ENCODE data around the gene STMN1. TPM values are rescaled to one million over a fixed set of nuclear protein-coding genes. Genes with fewer than 3 reads are reported as not detected.

STMN1 gene
- total RNA-seq, 1 experiment from 2014 or later: 418 TPM

DNA sequence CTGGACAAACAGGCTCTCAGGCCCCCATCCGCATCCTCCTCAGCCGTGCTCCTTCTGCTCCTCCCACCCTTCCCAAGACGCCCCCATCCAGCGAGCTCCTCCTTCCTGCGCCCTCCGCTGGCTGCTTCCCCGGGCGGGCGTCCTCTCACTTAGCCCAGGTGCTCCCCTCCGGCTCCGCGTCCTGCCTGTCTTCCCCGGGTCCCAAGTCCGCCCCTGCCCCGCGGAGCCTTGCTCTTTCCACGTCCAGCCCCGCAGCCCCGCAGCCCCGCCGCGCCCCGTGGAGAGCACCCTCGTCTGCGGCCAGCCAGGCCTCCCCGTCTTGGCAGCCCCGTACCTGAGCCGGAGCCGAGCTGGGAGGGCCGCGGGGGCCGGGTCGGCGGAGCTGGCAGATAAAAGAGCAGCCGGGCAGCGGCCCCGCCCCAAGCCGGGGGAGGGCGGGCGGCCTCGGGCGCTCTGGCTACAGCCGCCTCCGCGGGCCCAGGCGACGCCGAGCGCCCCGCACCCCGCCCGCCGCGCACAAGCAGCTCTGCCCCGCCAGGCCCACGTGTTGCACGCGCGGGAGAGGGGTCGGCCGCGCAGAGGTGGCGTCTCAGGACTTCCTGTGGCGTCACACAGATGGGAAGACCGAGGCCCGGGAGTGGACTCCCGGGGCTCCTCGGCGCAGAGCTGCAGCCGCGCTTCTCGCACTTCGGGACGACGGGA, 30.9 kb downstream of the STMN1 start, which contains the start of gene PAQR7 (continued):
- TF ChIP-seq, protein P1, sequence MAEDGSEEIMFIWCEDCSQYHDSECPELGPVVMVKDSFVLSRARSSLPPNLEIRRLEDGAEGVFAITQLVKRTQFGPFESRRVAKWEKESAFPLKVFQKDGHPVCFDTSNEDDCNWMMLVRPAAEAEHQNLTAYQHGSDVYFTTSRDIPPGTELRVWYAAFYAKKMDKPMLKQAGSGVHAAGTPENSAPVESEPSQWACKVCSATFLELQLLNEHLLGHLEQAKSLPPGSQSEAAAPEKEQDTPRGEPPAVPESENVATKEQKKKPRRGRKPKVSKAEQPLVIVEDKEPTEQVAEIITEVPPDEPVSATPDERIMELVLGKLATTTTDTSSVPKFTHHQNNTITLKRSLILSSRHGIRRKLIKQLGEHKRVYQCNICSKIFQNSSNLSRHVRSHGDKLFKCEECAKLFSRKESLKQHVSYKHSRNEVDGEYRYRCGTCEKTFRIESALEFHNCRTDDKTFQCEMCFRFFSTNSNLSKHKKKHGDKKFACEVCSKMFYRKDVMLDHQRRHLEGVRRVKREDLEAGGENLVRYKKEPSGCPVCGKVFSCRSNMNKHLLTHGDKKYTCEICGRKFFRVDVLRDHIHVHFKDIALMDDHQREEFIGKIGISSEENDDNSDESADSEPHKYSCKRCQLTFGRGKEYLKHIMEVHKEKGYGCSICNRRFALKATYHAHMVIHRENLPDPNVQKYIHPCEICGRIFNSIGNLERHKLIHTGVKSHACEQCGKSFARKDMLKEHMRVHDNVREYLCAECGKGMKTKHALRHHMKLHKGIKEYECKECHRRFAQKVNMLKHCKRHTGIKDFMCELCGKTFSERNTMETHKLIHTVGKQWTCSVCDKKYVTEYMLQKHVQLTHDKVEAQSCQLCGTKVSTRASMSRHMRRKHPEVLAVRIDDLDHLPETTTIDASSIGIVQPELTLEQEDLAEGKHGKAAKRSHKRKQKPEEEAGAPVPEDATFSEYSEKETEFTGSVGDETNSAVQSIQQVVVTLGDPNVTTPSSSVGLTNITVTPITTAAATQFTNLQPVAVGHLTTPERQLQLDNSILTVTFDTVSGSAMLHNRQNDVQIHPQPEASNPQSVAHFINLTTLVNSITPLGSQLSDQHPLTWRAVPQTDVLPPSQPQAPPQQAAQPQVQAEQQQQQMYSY (CRISPR knock-in tag; IDR thresholded peaks at IDR 0.05): no peak
- TF ChIP-seq FOXK1 (CRISPR knock-in tag; IDR thresholded peaks at IDR 0.05) (0 out of 2 replicates have a peak, but pooled peaks have one; percentile 18), JUN (CRISPR knock-in tag; IDR thresholded peaks at IDR 0.05) (no peak; the same call in 1 of the 2 replicates), GABPB1 (CRISPR knock-in tag; IDR thresholded peaks at IDR 0.05) (peak; percentile 79), FOXJ3 (CRISPR knock-in tag; IDR thresholded peaks at IDR 0.05; ENCODE audit: borderline replicate concordance) (no peak), NR1H2 (CRISPR knock-in tag; IDR thresholded peaks at IDR 0.05) (no peak), ZNF232 (CRISPR knock-in tag; IDR thresholded peaks at IDR 0.05) (peak; percentile 42; the same call in 1 of the 2 replicates)
- TF ChIP-seq, protein P2, sequence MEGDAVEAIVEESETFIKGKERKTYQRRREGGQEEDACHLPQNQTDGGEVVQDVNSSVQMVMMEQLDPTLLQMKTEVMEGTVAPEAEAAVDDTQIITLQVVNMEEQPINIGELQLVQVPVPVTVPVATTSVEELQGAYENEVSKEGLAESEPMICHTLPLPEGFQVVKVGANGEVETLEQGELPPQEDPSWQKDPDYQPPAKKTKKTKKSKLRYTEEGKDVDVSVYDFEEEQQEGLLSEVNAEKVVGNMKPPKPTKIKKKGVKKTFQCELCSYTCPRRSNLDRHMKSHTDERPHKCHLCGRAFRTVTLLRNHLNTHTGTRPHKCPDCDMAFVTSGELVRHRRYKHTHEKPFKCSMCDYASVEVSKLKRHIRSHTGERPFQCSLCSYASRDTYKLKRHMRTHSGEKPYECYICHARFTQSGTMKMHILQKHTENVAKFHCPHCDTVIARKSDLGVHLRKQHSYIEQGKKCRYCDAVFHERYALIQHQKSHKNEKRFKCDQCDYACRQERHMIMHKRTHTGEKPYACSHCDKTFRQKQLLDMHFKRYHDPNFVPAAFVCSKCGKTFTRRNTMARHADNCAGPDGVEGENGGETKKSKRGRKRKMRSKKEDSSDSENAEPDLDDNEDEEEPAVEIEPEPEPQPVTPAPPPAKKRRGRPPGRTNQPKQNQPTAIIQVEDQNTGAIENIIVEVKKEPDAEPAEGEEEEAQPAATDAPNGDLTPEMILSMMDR (IDR thresholded peaks at IDR 0.05): no peak
- TF ChIP-seq, protein P3, sequence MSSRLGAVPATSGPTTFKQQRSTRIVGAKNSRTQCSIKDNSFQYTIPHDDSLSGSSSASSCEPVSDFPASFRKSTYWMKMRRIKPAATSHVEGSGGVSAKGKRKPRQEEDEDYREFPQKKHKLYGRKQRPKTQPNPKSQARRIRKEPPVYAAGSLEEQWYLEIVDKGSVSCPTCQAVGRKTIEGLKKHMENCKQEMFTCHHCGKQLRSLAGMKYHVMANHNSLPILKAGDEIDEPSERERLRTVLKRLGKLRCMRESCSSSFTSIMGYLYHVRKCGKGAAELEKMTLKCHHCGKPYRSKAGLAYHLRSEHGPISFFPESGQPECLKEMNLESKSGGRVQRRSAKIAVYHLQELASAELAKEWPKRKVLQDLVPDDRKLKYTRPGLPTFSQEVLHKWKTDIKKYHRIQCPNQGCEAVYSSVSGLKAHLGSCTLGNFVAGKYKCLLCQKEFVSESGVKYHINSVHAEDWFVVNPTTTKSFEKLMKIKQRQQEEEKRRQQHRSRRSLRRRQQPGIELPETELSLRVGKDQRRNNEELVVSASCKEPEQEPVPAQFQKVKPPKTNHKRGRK (CRISPR knock-in tag; IDR thresholded peaks at IDR 0.05; ENCODE audit: borderline replicate concordance): no peak
- TF ChIP-seq, protein P4, sequence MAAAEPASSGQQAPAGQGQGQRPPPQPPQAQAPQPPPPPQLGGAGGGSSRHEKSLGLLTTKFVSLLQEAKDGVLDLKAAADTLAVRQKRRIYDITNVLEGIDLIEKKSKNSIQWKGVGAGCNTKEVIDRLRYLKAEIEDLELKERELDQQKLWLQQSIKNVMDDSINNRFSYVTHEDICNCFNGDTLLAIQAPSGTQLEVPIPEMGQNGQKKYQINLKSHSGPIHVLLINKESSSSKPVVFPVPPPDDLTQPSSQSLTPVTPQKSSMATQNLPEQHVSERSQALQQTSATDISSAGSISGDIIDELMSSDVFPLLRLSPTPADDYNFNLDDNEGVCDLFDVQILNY (CRISPR knock-in tag; IDR thresholded peaks at IDR 0.05): no peak
- TF ChIP-seq, protein P5, sequence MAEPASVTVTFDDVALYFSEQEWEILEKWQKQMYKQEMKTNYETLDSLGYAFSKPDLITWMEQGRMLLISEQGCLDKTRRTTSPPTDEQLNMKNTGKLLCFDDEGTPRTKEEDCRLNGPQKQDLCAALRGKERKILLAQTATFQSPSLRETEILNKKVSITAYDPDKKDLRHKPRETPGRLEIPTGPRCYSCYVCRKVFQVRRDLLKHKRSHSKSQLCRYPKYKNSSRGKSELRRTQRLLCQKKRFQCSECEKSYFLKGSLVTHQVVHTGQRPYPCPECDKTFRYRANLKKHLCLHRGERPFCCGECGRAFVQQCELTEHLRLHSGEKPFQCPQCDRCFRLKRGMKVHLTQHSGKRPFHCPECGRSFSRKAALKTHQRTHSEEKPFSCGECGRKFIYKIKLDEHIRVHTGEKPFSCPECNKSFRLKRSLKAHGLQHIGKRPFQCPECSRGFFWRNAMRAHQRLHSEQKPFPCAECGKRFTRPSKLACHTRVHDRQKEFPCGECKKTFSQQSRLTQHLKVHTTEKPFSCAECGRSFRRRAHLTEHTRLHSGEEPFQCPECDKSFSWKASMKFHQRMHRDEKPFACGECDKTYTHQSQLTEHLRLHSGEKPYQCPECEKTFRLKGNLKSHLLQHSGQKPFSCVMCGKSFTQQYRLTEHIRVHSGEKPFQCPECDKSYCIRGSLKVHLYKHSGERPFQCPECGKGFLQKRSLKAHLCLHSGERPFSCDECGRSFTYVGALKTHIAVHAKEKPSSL (CRISPR knock-in tag; conservative IDR thresholded peaks at IDR 0.05): no peak
- TF ChIP-seq, protein P6, sequence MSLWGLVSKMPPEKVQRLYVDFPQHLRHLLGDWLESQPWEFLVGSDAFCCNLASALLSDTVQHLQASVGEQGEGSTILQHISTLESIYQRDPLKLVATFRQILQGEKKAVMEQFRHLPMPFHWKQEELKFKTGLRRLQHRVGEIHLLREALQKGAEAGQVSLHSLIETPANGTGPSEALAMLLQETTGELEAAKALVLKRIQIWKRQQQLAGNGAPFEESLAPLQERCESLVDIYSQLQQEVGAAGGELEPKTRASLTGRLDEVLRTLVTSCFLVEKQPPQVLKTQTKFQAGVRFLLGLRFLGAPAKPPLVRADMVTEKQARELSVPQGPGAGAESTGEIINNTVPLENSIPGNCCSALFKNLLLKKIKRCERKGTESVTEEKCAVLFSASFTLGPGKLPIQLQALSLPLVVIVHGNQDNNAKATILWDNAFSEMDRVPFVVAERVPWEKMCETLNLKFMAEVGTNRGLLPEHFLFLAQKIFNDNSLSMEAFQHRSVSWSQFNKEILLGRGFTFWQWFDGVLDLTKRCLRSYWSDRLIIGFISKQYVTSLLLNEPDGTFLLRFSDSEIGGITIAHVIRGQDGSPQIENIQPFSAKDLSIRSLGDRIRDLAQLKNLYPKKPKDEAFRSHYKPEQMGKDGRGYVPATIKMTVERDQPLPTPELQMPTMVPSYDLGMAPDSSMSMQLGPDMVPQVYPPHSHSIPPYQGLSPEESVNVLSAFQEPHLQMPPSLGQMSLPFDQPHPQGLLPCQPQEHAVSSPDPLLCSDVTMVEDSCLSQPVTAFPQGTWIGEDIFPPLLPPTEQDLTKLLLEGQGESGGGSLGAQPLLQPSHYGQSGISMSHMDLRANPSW (CRISPR knock-in tag; conservative IDR thresholded peaks at IDR 0.05; ENCODE audit: low read depth): no peak
- TF ChIP-seq, protein P7, sequence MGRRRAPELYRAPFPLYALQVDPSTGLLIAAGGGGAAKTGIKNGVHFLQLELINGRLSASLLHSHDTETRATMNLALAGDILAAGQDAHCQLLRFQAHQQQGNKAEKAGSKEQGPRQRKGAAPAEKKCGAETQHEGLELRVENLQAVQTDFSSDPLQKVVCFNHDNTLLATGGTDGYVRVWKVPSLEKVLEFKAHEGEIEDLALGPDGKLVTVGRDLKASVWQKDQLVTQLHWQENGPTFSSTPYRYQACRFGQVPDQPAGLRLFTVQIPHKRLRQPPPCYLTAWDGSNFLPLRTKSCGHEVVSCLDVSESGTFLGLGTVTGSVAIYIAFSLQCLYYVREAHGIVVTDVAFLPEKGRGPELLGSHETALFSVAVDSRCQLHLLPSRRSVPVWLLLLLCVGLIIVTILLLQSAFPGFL (CRISPR knock-in tag; IDR thresholded peaks at IDR 0.05; ENCODE audit: borderline replicate concordance): no peak
